SK-N-SH treated with all-trans-retinoic acid at 6 μM for 48 hours (cell line): ENCODE data around the gene CDK11B.

Experiments
- ARNTL ChIP-seq: fragments of 450-650 bp; formaldehyde crosslinking; IDR thresholded peaks from 2 replicates; pipeline ENCODE4 v1.5.0; 2020; ENCODE audit warnings: low read depth, mild to moderate bottlenecking, moderate library complexity, borderline replicate concordance
- BACH2 ChIP-seq: fragments of 250-450 bp; sonication (Bioruptor Pico); IDR thresholded peaks from 2 replicates; pipeline ENCODE4 v1.9.0; 2021; ENCODE audit warnings: mild to moderate bottlenecking, borderline replicate concordance
- CSDC2 ChIP-seq: fragments of 250-450 bp; sonication (Bioruptor Pico); IDR thresholded peaks from 2 replicates; pipeline ENCODE4 v1.5.0; 2020; ENCODE audit warnings: mild to moderate bottlenecking, moderate library complexity
- ISL1 ChIP-seq: fragments of 250-450 bp; sonication (Bioruptor Pico); IDR thresholded peaks from 2 replicates; pipeline ENCODE4 v2.1.2; 2022; ENCODE audit warnings: mild to moderate bottlenecking, moderate library complexity
- RARB ChIP-seq: fragments of 250-450 bp; sonication (Bioruptor Pico); IDR thresholded peaks from 2 replicates; pipeline ENCODE4 v1.8.0; 2021; ENCODE audit warnings: mild to moderate bottlenecking, moderate library complexity
- SNAI2 ChIP-seq: fragments of 250-450 bp; sonication (Bioruptor Pico); IDR thresholded peaks from 2 replicates; pipeline ENCODE4 v1.5.0; 2020; ENCODE audit warnings: mild to moderate bottlenecking, moderate library complexity
- TCF4 ChIP-seq: fragments of 250-450 bp; sonication (Bioruptor Pico); IDR thresholded peaks from 2 replicates; pipeline ENCODE4 v1.8.0; 2021; ENCODE audit warnings: mild to moderate bottlenecking, moderate library complexity, borderline replicate concordance
- TOX ChIP-seq: fragments of 250-450 bp; sonication (Bioruptor Pico); IDR thresholded peaks from 2 replicates; pipeline ENCODE4 v1.8.0; 2021; ENCODE audit warnings: mild to moderate bottlenecking, moderate library complexity, borderline replicate concordance
- ZFP3 ChIP-seq: fragments of 250-450 bp; sonication (Bioruptor Pico); IDR thresholded peaks from 2 replicates; pipeline ENCODE4 v1.5.0; 2020; ENCODE audit warnings: mild to moderate bottlenecking, moderate library complexity
- ZFP30 ChIP-seq: fragments of 450-650 bp; formaldehyde crosslinking; IDR thresholded peaks from 2 replicates; pipeline ENCODE4 v1.5.0; 2022; ENCODE audit warnings: mild to moderate bottlenecking, moderate library complexity
- TF ChIP-seq, protein P1 (sequence below): fragments of 250-450 bp; sonication (Bioruptor Pico); IDR thresholded peaks from 2 replicates; pipeline ENCODE4 v1.8.0; 2021; ENCODE audit warnings: low read depth, mild to moderate bottlenecking, moderate library complexity, borderline replicate concordance
- TF ChIP-seq, protein P2 (sequence below): fragments of 250-450 bp; sonication (Bioruptor Pico); IDR thresholded peaks from 2 replicates; pipeline ENCODE4 v1.8.0; 2020; ENCODE audit warnings: mild to moderate bottlenecking, moderate library complexity, borderline replicate concordance
- TF ChIP-seq, protein P3 (sequence below): fragments of 250-450 bp; sonication (Bioruptor Pico); IDR thresholded peaks from 2 replicates; pipeline ENCODE4 v1.5.0; 2020; ENCODE audit warnings: mild to moderate bottlenecking, moderate library complexity
- TF ChIP-seq, protein P4 (sequence below): fragments of 250-450 bp; sonication (Bioruptor Pico); IDR thresholded peaks from 2 replicates; pipeline ENCODE4 v1.5.1; 2021; ENCODE audit warnings: mild to moderate bottlenecking, moderate library complexity

DNA sequence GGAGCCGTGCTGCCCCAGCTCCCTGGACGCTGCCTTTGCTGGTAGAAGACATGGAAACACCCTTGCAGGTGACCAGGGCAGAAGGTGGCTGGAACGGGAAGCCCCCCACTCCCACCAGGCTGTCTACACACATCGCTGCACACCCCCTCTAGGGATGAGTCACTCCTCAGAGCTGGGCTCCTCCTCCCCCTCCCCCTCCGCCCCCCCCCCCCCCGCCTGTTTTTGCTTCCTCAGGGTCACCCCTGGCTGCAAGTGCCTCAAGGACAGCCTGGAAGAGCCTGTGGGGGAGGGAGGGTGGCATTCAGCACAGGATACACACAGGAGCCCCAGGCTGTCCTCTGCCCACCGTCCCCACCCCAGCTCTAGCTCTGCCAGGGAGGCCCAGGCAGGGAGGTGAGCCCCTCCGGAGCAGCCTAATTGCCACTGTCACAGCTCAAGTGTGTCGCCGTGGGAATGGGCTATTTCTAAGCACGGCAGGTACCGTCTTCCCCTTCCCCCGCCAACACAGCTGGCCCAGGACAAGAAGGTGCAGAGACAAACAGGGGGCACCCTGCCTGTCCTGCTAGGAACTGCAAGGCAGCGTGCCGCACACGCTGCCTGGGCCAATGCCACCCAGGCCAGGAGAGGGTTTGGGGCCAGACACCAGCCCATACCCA, 61.4 kb downstream of the CDK11B start:
- TF ChIP-seq SNAI2 (CRISPR knock-in tag): no peak
- no peak for TF ChIP-seq TCF4 (CRISPR knock-in tag)
- TF ChIP-seq ARNTL (CRISPR knock-in tag): no peak
- TF ChIP-seq, protein P1, sequence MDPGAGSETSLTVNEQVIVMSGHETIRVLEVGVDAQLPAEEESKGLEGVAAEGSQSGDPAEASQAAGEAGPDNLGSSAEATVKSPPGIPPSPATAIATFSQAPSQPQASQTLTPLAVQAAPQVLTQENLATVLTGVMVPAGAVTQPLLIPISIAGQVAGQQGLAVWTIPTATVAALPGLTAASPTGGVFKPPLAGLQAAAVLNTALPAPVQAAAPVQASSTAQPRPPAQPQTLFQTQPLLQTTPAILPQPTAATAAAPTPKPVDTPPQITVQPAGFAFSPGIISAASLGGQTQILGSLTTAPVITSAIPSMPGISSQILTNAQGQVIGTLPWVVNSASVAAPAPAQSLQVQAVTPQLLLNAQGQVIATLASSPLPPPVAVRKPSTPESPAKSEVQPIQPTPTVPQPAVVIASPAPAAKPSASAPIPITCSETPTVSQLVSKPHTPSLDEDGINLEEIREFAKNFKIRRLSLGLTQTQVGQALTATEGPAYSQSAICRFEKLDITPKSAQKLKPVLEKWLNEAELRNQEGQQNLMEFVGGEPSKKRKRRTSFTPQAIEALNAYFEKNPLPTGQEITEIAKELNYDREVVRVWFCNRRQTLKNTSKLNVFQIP (CRISPR knock-in tag): no peak
- TF ChIP-seq, protein P2, sequence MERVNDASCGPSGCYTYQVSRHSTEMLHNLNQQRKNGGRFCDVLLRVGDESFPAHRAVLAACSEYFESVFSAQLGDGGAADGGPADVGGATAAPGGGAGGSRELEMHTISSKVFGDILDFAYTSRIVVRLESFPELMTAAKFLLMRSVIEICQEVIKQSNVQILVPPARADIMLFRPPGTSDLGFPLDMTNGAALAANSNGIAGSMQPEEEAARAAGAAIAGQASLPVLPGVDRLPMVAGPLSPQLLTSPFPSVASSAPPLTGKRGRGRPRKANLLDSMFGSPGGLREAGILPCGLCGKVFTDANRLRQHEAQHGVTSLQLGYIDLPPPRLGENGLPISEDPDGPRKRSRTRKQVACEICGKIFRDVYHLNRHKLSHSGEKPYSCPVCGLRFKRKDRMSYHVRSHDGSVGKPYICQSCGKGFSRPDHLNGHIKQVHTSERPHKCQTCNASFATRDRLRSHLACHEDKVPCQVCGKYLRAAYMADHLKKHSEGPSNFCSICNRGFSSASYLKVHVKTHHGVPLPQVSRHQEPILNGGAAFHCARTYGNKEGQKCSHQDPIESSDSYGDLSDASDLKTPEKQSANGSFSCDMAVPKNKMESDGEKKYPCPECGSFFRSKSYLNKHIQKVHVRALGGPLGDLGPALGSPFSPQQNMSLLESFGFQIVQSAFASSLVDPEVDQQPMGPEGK (CRISPR knock-in tag): no peak
- no peak for TF ChIP-seq ZFP30 (CRISPR knock-in tag)
- TF ChIP-seq, protein P3, sequence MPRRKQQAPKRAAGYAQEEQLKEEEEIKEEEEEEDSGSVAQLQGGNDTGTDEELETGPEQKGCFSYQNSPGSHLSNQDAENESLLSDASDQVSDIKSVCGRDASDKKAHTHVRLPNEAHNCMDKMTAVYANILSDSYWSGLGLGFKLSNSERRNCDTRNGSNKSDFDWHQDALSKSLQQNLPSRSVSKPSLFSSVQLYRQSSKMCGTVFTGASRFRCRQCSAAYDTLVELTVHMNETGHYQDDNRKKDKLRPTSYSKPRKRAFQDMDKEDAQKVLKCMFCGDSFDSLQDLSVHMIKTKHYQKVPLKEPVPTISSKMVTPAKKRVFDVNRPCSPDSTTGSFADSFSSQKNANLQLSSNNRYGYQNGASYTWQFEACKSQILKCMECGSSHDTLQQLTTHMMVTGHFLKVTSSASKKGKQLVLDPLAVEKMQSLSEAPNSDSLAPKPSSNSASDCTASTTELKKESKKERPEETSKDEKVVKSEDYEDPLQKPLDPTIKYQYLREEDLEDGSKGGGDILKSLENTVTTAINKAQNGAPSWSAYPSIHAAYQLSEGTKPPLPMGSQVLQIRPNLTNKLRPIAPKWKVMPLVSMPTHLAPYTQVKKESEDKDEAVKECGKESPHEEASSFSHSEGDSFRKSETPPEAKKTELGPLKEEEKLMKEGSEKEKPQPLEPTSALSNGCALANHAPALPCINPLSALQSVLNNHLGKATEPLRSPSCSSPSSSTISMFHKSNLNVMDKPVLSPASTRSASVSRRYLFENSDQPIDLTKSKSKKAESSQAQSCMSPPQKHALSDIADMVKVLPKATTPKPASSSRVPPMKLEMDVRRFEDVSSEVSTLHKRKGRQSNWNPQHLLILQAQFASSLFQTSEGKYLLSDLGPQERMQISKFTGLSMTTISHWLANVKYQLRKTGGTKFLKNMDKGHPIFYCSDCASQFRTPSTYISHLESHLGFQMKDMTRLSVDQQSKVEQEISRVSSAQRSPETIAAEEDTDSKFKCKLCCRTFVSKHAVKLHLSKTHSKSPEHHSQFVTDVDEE (CRISPR knock-in tag): no peak
- no peak for TF ChIP-seq ISL1 (CRISPR knock-in tag)
- no peak for TF ChIP-seq BACH2 (CRISPR knock-in tag)
- no peak for TF ChIP-seq RARB
- no peak for TF ChIP-seq ZFP3
- no peak for TF ChIP-seq CSDC2 (CRISPR knock-in tag)
- TF ChIP-seq TOX: no peak
- TF ChIP-seq, protein P4, sequence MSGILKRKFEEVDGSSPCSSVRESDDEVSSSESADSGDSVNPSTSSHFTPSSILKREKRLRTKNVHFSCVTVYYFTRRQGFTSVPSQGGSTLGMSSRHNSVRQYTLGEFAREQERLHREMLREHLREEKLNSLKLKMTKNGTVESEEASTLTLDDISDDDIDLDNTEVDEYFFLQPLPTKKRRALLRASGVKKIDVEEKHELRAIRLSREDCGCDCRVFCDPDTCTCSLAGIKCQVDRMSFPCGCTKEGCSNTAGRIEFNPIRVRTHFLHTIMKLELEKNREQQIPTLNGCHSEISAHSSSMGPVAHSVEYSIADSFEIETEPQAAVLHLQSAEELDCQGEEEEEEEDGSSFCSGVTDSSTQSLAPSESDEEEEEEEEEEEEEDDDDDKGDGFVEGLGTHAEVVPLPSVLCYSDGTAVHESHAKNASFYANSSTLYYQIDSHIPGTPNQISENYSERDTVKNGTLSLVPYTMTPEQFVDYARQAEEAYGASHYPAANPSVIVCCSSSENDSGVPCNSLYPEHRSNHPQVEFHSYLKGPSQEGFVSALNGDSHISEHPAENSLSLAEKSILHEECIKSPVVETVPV (CRISPR knock-in tag): no peak
